Adrenal gland (tissue), 5 donors: ENCODE measurements around the gene LYPD6B.

ENCODE experiments used
- CTCF ChIP-seq, 6 experiments: fragments of 450-650 bp in 4 of 6; fragments of 200-600 bp in 2 of 6; sonication (generic) in 1 of 6; IDR thresholded peaks; 1 replicate in 5 of 6; 2 replicates in 1 of 6; pipeline versions ENCODE4 v1.5.1 to v1.8.0; 2016 to 2021; ENCODE audit warnings: antibody characterized with exemption in 6 of 6, mild to moderate bottlenecking in 2 of 6, moderate library complexity in 1 of 6
- POLR2A ChIP-seq, 2 donors: fragments of 450-650 bp; IDR thresholded peaks; one replicate each; pipeline ENCODE4 v1.6.1; 2017; ENCODE audit warnings: antibody characterized with exemption in 2 of 2, mild to moderate bottlenecking in 2 of 2, moderate library complexity in 1 of 2
- donor health status: DM: no; HTN: no; CAD: no.

GRCh38 chr2:149146876-149147275, 108.4 kb downstream of the LYPD6B start:
- TF ChIP-seq CTCF (IDR thresholded peaks at IDR 0.05) = no peak
- TF ChIP-seq POLR2A (IDR thresholded peaks at IDR 0.05) = no peak
